Measurements from ENCODE around the gene TMEM54. TPM values are rescaled to one million over a fixed set of nuclear protein-coding genes. Genes with fewer than 3 reads are reported as not detected.
A peak's percentile ranks its signal among the peaks of the same experiment; 100 is the strongest.

The TMEM54 gene
- total and polyA plus RNA-seq, 9 of the 15 experiments (the other 6 are each of a cell fraction or from before 2014, with no cell fraction given) = 1.00 to 16.2 (median 8.2) TPM

- TF ChIP-seq ZNF511 (CRISPR knock-in tag; IDR thresholded peaks at IDR 0.05) (peak; percentile 100), ID3 (CRISPR knock-in tag; IDR thresholded peaks at IDR 0.05) (no peak), ID3 (tag; IDR thresholded peaks at IDR 0.05) (no peak), ZNF740 (CRISPR knock-in tag; IDR thresholded peaks at IDR 0.05) (peak; percentile 89), ZNF740 (tag; IDR thresholded peaks at IDR 0.05) (no peak), GTF2B (IDR thresholded peaks at IDR 0.05; ENCODE audit: extremely low read depth, insufficient read length) (no peak), ILF3 (IDR thresholded peaks at IDR 0.05; ENCODE audit: borderline replicate concordance) (no peak), ZNF830 (CRISPR knock-in tag; IDR thresholded peaks at IDR 0.05) (no peak), YY1 (IDR thresholded peaks at IDR 0.05; ENCODE audit: borderline replicate concordance in 1 of 3, control insufficient read depth in 1 of 3, extremely low read depth in 1 of 3, insufficient read depth in 3 of 3, insufficient read length in 1 of 3, insufficient replicate concordance in 2 of 3, low read depth in 1 of 3, low read length in 2 of 3) (peak in 2 of 3 experiments; percentile 63 to 68), HNRNPH1 (optimal IDR thresholded peaks at IDR 0.05; ENCODE audit: low read depth, low read length) (no peak), NKRF (IDR thresholded peaks at IDR 0.05; ENCODE audit: borderline replicate concordance) (peak; percentile 92), TEAD2 (tag; IDR thresholded peaks at IDR 0.05) (no peak), MYC (IDR thresholded peaks at IDR 0.05; ENCODE audit: low read depth, low read length) (peak; percentile 79), MYC (CRISPR knock-in tag; IDR thresholded peaks at IDR 0.05; ENCODE audit: borderline replicate concordance, low read depth) (no peak), ZNF263 (CRISPR knock-in tag; IDR thresholded peaks at IDR 0.05; ENCODE audit: borderline replicate concordance) (peak; percentile 92), GABPB1 (CRISPR knock-in tag; IDR thresholded peaks at IDR 0.05) (peak; percentile 93), SIN3B (IDR thresholded peaks at IDR 0.05; ENCODE audit: low read depth) (no peak), CBX5 (IDR thresholded peaks at IDR 0.05; ENCODE audit: borderline replicate concordance, low read depth) (peak; percentile 70; the same call in 1 of the 2 replicates), SMARCB1 (IDR thresholded peaks at IDR 0.05; ENCODE audit: insufficient read length, low read depth) (peak; percentile 71), CBX3 (IDR thresholded peaks at IDR 0.05; ENCODE audit: borderline replicate concordance in 1 of 2, low read length in 2 of 2) (peak in 1 of 2 experiments; percentile 92; a peak in 2 of 3 replicates), TBP (optimal IDR thresholded peaks at IDR 0.05; ENCODE audit: low read depth, low read length) (peak; percentile 16), DPF2 (IDR thresholded peaks at IDR 0.05) (no peak), ZC3H8 (IDR thresholded peaks at IDR 0.05) (no peak)
These were observed 15.0 kb downstream of the TMEM54 start, which contains the start of gene HPCA (continued) for GRCh38 chr1:32886004-32886827.

Data from K562 (cell line).